HFFc6 (cell line): ENCODE measurements around the gene TIMM17A. TPM values are rescaled to one million over a fixed set of nuclear protein-coding genes. Genes with fewer than 3 reads are reported as not detected.

Source experiments
- DNase-seq: peaks from one replicate; pipeline ENCODE4 v3.0.0-alpha.2; 2018
- H3K27ac Mint-ChIP-seq: 2 replicates; pipeline ENCODE4 v1.8.0; 2020; ENCODE audit warnings: mild to moderate bottlenecking, mixed read lengths
- H3K27me3 Mint-ChIP-seq: 2 replicates; pipeline ENCODE4 v1.8.0; 2021; ENCODE audit warnings: mild to moderate bottlenecking, moderate library complexity, mixed read lengths; ENCODE audit not compliant: insufficient read depth
- H3K36me3 Mint-ChIP-seq: 2 replicates; pipeline ENCODE4 v1.8.0; 2021; ENCODE audit warnings: low read depth, mixed read lengths
- H3K4me1 Mint-ChIP-seq: 2 replicates; pipeline ENCODE4 v1.8.0; 2020; ENCODE audit warnings: low read depth, mixed read lengths
- H3K4me3 Mint-ChIP-seq: 2 replicates; pipeline ENCODE4 v1.8.0; 2020; ENCODE audit warnings: mild to moderate bottlenecking, moderate library complexity, mixed read lengths
- H3K9me3 Mint-ChIP-seq: 2 replicates; pipeline ENCODE4 v1.8.0; 2020; ENCODE audit warnings: mild to moderate bottlenecking, mixed read lengths
- total RNA-seq, 6 experiments: library from RNA; stranded (reverse); fragmentation: NEBNext Ultra II Directional; extraction: Animal tissue kit (Norgen Biotek cat#: 25700); gene quantifications; 2 replicates in 1 of 6; 3 replicates in 5 of 6; pipeline ENCODE4 v1.2.3, GENCODE V29; 2021
- TF ChIP-seq, protein P1 (sequence below): fragments of 200-600 bp; sonication (generic); IDR thresholded peaks from 2 replicates; pipeline ENCODE4 v1.5.0; 2021; ENCODE audit warnings: antibody characterized with exemption, mild to moderate bottlenecking

Gene TIMM17A
- total RNA-seq, 6 experiments from 2014 or later = 114 to 128 (median 122) TPM

DNA sequence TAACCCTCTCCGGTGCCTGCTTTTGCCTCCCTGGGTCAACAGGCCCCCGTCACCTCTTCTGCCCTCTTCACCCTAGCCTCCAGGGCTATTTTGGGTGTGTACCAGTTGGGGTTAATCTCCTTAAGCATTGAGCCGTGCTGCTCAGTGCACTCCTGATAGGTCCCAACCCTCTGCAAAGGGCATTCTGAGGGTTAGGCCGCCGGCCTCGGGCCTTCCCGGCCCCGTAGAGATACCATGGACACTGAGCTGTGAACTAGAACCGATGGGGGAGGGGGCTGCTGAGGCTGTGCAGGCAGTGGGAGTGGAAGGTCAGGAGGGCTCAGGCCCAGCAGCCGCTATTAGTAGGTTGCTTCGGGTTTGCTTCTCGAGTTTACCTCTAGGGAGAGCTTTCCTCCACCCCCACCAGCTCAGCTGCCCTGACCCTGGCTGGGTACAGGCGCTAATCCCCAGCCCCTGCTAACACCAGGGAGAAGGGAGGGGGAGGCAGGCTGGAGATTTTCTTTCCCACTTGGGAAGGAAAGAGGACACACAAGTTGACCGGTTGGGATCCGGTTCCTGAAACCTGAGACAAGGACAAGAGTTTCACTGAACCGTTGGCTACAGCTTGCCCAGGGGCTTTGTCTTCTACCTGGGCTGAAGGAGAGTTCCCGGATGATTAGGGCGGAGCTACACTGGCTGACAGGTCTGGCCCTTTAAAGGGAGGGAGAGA lies 13.7 kb upstream of the TIMM17A start:
- Mint-ChIP-seq H3K4me1 (peaks cover 53% of the 10 kb centered on the region), H3K36me3 (peaks cover 10% of the 10 kb centered on the region), H3K9me3 (peaks cover 5% of the 10 kb centered on the region), H3K4me3 (no peak overlapping the region), H3K27ac (no peak overlapping the region), H3K27me3 (peaks cover under 1% of the 10 kb centered on the region)
- no peak for DNase-seq
- TF ChIP-seq, protein P1, sequence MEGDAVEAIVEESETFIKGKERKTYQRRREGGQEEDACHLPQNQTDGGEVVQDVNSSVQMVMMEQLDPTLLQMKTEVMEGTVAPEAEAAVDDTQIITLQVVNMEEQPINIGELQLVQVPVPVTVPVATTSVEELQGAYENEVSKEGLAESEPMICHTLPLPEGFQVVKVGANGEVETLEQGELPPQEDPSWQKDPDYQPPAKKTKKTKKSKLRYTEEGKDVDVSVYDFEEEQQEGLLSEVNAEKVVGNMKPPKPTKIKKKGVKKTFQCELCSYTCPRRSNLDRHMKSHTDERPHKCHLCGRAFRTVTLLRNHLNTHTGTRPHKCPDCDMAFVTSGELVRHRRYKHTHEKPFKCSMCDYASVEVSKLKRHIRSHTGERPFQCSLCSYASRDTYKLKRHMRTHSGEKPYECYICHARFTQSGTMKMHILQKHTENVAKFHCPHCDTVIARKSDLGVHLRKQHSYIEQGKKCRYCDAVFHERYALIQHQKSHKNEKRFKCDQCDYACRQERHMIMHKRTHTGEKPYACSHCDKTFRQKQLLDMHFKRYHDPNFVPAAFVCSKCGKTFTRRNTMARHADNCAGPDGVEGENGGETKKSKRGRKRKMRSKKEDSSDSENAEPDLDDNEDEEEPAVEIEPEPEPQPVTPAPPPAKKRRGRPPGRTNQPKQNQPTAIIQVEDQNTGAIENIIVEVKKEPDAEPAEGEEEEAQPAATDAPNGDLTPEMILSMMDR = no peak

DNA sequence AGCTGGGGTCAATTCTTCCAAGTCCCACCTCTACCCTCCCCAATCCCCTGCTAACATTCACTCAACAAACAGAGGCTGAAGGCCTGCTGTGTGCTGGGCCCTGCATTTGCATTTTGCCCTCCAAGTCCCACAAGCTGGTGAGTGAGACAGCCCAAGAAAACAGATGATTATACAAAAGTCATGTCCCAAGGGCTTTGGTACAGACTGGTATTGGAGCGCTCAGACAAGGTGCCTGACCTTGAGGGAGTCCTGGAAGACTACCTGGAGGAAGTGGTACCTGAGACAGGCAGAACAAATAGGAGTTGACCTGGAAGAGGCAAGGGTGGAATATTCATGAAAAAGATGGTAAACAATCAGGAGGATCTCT lies 13.2 kb upstream of the TIMM17A start:
- H3K4me1 Mint-ChIP-seq = peaks cover 58% of the 10 kb centered on the region
- H3K27me3 Mint-ChIP-seq = peaks cover 1% of the 10 kb centered on the region
- no peak overlapping the region for H3K27ac Mint-ChIP-seq
- no peak for DNase-seq
- TF ChIP-seq, protein P1 = no peak
- H3K36me3 Mint-ChIP-seq = peaks cover 10% of the 10 kb centered on the region
- no peak overlapping the region for H3K4me3 Mint-ChIP-seq
- peaks cover 5% of the 10 kb centered on the region for H3K9me3 Mint-ChIP-seq

DNA sequence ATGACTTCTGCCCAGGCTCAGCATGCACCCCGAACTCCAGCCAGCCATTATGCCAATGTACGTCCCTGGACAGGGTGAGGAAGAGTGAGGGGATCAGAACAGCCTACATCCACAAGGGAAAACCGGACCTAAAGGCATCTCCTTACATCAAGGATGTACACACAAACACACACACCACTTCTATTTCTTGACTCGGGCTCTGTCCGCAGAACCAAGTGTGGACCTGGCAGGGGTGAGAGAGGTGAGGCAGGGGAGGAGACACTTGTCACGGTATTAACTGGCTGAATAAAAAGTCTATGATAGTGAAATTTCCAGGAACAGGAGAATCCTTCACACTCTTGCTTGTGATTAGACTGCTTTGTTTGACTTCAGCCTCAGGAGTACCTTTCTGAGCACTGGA lies 11.3 kb upstream of the TIMM17A start:
- Mint-ChIP-seq H3K36me3 (0 out of 2 replicates have a peak, but pooled peaks cover 4% of the 10 kb centered on the region), H3K4me3 (peak overlapping the region; percentile 94; the same call in 1 of the 2 replicates), H3K9me3 (no peaks in the 10 kb centered on the region), H3K27ac (no peak overlapping the region), H3K27me3 (peaks cover 1% of the 10 kb centered on the region), H3K4me1 (peaks cover 50% of the 10 kb centered on the region)
- TF ChIP-seq, protein P1 = no peak
- DNase-seq = no peak

DNA sequence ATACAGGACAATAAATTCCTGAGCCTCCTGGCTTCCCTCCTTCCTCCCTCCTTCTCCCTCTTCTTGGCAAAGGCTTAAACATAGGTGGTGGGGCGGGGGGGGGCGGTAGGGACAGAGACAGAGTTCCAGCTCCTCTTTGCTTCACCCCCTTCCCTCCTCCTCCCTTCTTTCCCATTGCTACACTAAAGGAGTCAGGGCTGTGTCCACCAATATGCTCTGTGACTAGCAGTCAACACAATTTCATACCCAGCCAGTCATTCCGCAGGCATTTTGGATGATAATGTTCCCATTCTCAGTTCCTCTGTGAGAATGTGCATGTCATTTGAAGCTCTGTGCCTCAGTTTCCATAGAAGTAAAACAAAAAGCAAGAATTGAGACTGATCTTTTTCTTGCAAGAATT lies 10.7 kb upstream of the TIMM17A start:
- peaks cover 51% of the 10 kb centered on the region for H3K4me1 Mint-ChIP-seq
- no peaks in the 10 kb centered on the region for H3K9me3 Mint-ChIP-seq
- no peak for DNase-seq
- H3K27ac Mint-ChIP-seq = no peak overlapping the region
- TF ChIP-seq, protein P1 = no peak
- 0 out of 2 replicates have a peak, but pooled peaks cover 4% of the 10 kb centered on the region for H3K36me3 Mint-ChIP-seq
- H3K4me3 Mint-ChIP-seq = peak overlapping the region; percentile 94
- H3K27me3 Mint-ChIP-seq = peaks cover 1% of the 10 kb centered on the region

DNA sequence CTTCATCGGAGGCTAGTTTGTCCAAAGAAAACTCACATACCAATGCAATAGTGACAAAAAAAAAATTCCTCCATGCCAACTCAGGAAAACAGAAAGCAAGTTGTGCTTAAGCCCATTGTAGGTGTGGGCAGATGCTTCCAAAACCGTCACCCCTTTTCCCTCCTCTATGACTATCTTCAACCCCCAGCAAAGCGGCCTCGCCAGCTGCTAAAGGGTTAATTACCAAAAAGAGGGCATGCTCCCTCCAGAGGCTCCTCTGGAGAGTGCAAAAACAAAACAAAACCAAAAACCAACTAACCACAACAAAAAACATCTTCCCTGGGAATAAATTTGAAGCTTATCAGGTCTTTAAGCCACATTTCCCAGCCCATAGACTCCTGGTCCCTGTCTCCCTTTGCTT lies 10.1 kb upstream of the TIMM17A start:
- Mint-ChIP-seq H3K36me3 (0 out of 2 replicates have a peak, but pooled peaks cover 4% of the 10 kb centered on the region), H3K27me3 (peaks cover 1% of the 10 kb centered on the region), H3K27ac (no peak overlapping the region), H3K4me1 (peaks cover 56% of the 10 kb centered on the region), H3K4me3 (peak overlapping the region; percentile 94), H3K9me3 (no peaks in the 10 kb centered on the region)
- DNase-seq = no peak
- TF ChIP-seq, protein P1 = peak; percentile 70
